ENCODE results near the gene OTOP2.
"Not testable (repeated sequence)": the region's sequence is repeated elsewhere in the genome, so short reads cannot be mapped to it uniquely, and the experiment has no call there.

Gene OTOP2

GRCh38 chr17:74952431-74953133 lies 28.5 kb downstream of the OTOP2 start:
- DNase-seq (ENCODE audit: low read depth), result no peak

- DNase-seq (ENCODE audit: low read depth), result no peak
These were observed 29.1 kb downstream of the OTOP2 start for GRCh38 chr17:74953134-74953687.

GRCh38 chr17:74954115-74954514 lies 30.0 kb downstream of the OTOP2 start:
- DNase-seq (ENCODE audit: low read depth), result no peak

DNA sequence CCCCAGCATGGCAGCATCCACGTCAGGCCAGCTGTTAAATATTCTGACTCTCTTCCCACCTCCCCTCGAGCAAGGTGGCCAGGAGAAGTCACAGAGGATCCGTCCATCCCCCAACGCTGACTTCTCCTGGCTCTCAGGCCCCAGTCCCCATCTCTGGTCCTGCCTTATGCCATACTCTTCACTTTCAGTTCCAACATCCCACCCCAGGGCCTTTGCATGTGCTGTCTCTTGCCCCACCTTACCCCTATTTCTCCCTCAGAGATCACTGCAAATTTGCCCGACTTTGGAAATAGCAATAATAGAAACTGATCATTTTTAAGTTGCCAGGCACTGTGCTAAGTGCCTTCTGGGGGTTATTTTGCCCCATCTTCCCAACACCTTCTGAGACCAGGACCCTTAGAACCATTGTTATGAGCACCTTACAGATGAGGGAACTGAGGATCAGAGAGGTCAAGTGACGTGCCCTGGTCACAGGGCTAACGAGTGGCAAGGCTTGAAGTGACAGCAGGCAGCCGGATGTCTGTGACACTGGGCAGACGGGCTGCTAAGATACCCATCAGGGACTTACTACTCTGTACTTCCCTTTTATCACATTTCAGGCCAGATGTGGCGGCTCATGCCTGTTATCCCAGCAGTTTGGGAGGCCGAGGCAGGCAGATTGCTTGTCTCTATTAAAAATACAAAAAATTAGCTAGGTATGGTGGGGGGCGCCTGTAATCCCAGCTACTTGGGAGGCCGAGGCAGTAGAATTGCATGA lies 30.8 kb downstream of the OTOP2 start:
- no peak for DNase-seq (ENCODE audit: low read depth)

- DNase-seq (ENCODE audit: low read depth), result no peak
These were observed 32.0 kb downstream of the OTOP2 start for GRCh38 chr17:74956093-74956492.

GRCh38 chr17:74957935-74958740 lies 34.1 kb downstream of the OTOP2 start:
- peak; percentile 79 for DNase-seq (ENCODE audit: low read depth)

GRCh38 chr17:74959826-74960515 lies 35.9 kb downstream of the OTOP2 start:
- no peak for DNase-seq (ENCODE audit: low read depth)

GRCh38 chr17:74960570-74961342 lies 36.7 kb downstream of the OTOP2 start:
- DNase-seq (ENCODE audit: low read depth), result peak; percentile 48

- DNase-seq (ENCODE audit: low read depth), result peak; percentile 76
These were observed 37.7 kb downstream of the OTOP2 start for GRCh38 chr17:74961657-74962350.

DNA sequence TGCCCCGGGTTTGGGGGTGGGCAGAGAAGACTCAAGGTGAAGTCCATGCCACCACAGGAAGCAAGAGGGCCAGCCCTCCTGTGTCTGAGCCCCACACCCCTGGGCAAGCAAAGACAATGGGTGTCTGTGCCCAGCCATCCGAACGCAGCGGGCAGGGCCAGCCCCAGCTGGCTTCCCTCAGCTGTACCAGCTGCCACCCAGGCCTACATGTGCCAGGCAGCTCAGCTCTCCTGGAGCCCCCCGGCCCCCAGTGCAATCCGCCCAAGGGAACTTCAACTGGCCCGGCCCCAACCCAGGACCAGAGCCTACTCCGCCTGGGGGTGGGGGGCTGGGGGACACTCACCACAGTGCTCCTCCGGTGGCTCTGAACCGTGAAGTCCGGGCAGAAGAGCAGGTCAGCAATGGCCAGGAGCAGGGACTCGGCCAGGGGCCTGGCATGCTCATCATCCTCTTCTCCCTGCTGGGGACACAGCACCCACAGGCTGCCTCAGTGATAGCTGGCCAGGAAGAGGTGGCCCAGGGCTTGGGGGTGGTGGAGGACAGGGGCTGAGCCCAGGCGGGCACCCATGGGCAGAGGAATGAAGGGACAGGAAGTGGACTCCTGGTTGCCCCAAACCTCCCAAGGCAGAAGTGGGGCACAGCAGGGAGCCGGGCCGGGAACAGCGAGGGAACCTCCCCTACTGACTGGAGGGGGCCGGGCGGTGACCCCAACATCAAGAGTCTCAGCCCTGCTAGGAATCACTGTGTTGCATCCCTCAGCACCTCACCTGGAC lies 38.7 kb downstream of the OTOP2 start:
- DNase-seq (ENCODE audit: low read depth), result no peak

DNA sequence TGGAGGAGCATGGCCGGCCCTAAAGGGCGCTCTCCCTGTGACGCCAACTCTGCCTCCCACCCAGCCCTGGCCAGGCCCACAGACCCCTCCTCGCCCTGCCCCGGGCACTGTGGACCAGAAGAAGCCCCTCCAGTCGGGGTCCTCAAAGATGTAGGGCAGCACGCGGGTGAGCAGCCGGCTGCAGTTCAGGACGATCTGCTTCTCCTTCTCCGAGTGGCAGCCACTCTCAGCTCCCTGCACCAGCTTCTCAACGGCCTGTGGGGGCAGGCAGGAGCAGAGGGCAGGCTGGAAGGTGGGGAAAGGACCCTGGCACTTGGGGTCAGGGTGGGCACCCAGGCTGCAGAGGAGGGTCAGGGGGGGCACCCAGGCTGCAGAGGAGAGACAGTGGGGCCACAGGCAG lies 39.6 kb downstream of the OTOP2 start:
- no peak for DNase-seq (ENCODE audit: low read depth)

- DNase-seq (ENCODE audit: low read depth), result no peak
These were observed 40.2 kb downstream of the OTOP2 start for GRCh38 chr17:74964246-74964761.

- no peak for DNase-seq (ENCODE audit: low read depth)
These were observed 41.0 kb downstream of the OTOP2 start for GRCh38 chr17:74964988-74965622.

DNA sequence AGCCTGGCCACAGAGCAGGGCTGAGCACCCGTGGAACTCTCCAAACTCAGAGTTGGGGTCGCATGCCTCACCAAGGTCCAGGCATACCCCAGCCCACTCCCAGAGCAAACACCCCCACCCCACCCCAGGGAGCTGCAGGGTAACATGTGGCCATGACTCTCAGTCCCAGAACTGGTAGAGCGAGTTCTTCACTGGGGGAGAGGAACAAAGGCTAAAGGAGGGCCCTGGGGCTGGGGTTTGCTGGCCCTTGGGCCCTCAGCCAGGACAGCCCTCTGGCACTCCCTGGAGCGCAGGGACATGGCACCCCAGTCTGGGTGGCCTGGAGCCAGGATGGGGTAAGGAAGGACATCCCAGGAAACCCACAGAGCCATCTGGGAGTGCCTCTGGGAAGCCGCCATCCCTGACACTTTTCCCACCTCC lies 44.3 kb downstream of the OTOP2 start:
- no peak for DNase-seq (ENCODE audit: low read depth)

DNA sequence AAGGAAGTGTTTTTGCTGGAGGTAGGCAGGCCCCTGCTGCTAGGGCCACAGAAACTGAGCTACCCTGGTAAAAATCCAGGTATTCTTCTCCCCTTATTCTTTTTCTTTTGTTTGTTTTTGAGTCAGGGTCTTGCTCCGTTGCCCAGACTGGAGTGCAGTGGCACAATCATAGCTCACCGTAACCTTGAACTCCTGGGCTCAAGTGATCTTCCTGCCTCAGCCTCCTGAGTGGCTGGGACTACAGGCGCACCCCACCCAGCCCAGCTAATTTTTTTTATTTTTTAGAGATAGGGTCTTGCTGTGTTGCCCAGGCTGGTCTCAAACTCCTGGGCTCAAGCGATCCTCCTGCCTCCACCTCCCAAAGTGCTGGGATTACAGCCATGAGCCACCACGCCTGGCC lies 45.4 kb downstream of the OTOP2 start:
- not testable (repeated sequence) for DNase-seq (ENCODE audit: low read depth)

GRCh38 chr17:74970395-74970794 lies 46.3 kb downstream of the OTOP2 start:
- no peak for DNase-seq (ENCODE audit: low read depth)

DNA sequence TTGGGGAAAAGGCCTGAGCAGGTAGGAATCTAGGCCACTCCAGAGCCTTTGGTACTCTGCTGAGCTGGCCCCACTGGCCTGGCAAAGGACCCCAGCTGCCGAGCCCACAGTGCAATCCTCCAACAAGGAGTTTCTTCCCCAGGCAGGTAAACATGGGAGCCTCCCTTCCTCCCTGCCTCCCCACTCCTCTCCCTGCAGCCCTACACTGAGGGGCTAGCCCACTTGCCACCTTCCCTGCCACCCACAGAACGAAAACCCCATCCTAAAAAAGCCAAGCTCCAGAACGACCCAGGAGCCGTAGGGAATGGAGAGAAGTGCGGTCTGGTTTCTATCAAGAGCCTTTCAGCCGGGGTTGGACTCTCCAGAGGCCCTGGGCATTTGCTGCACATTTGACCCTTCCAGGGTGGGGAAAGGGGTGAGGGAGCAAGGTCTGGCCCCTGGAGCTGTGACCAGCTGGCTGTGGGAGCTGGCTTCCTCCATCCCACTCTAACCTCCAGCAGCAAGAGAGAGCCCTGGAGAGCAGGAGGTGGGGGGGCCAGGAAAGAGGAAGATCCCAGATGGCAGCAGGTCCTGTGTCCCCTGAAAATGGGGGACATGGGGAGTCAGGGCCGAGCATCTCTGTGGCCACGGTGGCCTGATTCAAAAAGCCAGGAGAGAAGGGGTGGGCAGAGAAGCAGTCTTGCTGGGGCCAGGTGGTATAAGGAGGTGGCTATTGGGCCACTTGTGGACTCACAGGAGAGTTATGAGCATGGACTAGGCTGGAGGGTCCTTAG lies 47.2 kb downstream of the OTOP2 start:
- DNase-seq (ENCODE audit: low read depth), result no peak

DNA sequence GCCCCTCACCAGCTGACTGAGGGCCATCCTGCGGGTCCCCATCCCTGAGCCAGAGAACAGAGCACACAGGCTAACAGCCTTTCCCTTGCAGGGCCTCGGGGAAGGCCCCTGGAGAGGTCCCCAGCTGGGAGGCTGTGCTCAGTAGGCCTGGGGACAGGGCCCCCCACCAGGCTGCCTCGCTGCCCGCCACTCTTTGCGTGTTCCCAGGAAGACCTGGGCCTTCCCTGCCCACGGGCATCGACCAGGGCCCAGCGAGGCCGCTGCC lies 47.7 kb downstream of the OTOP2 start:
- DNase-seq (ENCODE audit: low read depth), result no peak

Measured in activated T-cell treated with anti-CD3 and anti-CD28 coated beads for 48 hours (primary cell).